ENCODE measurements around the gene LILRB5. TPM values are rescaled to one million over a fixed set of nuclear protein-coding genes. Genes with fewer than 3 reads are reported as not detected.

The LILRB5 gene
- 1 to 10 TPM; 3.1 to 6.6 TPM for total RNA-seq

DNA sequence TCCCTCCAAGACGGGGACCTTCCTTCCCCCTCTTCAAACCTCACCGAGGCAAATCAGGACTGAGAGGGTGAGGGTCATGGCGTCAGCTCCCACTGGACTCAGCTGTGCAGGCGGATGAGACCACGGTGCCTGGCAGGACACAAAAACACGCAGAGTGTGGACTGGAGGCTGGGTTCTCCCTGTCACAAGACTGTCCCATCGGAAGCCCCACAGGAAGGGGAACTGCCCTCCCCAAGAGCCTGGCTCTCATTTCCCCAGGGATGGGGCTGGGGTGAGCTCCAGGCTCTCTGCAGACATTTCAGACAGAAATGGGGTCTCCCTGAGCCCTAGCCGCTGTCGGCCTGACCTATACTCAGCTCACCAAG is at the start of gene LILRB5:
TSS of gene LILRB5 (minus strand) at position 158 of the 365 bp plus-strand sequence. CDS start at position 78, 80 bp downstream.
- no peak for TF ChIP-seq POLR2A (IDR thresholded peaks at IDR 0.05)
- TF ChIP-seq, protein P1, sequence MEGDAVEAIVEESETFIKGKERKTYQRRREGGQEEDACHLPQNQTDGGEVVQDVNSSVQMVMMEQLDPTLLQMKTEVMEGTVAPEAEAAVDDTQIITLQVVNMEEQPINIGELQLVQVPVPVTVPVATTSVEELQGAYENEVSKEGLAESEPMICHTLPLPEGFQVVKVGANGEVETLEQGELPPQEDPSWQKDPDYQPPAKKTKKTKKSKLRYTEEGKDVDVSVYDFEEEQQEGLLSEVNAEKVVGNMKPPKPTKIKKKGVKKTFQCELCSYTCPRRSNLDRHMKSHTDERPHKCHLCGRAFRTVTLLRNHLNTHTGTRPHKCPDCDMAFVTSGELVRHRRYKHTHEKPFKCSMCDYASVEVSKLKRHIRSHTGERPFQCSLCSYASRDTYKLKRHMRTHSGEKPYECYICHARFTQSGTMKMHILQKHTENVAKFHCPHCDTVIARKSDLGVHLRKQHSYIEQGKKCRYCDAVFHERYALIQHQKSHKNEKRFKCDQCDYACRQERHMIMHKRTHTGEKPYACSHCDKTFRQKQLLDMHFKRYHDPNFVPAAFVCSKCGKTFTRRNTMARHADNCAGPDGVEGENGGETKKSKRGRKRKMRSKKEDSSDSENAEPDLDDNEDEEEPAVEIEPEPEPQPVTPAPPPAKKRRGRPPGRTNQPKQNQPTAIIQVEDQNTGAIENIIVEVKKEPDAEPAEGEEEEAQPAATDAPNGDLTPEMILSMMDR (IDR thresholded peaks at IDR 0.05), result no peak
- ATAC-seq, result no peak
- WGBS, 2 donors, result 58 to 70% methylated on average over 3 to 9 of the region's 9 CpGs
- DNase-seq, result no peak
- Histone ChIP-seq H3K27me3 (no peaks in the 10 kb centered on the region), H3K4me3 (no peak within 1 kb of the TSS), H3K9me3 (no peaks in the 10 kb centered on the region), H3K4me1 (no peaks in the 10 kb centered on the region), H3K27ac (no peak within 1 kb of the TSS), H3K36me3 (replicated peaks in 1 of 2; ENCODE audit: insufficient read depth in 1 of 2, low read depth in 2 of 2) (no peaks in the 10 kb centered on the region)
- intact Hi-C loops (cut with DNase I), result no loop called here

DNA sequence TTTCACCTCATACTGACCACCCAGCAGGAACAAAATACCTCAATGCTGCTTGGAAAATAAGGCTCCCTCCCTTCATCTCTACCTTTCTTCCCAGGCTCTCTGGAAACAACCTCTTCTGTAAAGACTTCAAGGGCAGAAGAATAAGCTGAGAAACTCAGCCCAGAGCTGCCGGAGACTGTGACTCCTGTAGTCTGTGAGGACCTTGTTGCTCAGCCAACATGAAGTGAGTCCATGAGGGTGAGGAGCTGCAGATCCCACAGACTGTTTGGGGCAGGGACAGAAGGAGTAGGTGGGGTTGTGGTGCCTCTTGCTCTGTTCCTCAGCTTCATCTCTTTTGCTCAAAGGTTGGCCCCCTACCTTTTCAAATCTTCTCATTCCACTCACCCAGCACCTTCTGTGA is 48.1 kb upstream of the LILRB5 start:
- no peaks in the 10 kb centered on the region for H3K36me3 ChIP-seq (replicated peaks in 1 of 2; ENCODE audit: insufficient read depth in 1 of 2, low read depth in 2 of 2)
- no peak for ATAC-seq
- no peak overlapping the region for H3K27ac ChIP-seq
- TF ChIP-seq, protein P1 (IDR thresholded peaks at IDR 0.05), result no peak
- TF ChIP-seq POLR2A (IDR thresholded peaks at IDR 0.05), result no peak
- 42 to 90% methylated on average over 1 of the region's 1 CpG for WGBS, 2 donors
- no peaks in the 10 kb centered on the region for H3K4me1 ChIP-seq
- DNase-seq, result no peak
- intact Hi-C loops (cut with DNase I), result no loop called here
- peaks cover 0 to 8% of the 10 kb centered on the region in 2 donors for H3K27me3 ChIP-seq
- H3K4me3 ChIP-seq, result no peak overlapping the region
- no peaks in the 10 kb centered on the region for H3K9me3 ChIP-seq

DNA sequence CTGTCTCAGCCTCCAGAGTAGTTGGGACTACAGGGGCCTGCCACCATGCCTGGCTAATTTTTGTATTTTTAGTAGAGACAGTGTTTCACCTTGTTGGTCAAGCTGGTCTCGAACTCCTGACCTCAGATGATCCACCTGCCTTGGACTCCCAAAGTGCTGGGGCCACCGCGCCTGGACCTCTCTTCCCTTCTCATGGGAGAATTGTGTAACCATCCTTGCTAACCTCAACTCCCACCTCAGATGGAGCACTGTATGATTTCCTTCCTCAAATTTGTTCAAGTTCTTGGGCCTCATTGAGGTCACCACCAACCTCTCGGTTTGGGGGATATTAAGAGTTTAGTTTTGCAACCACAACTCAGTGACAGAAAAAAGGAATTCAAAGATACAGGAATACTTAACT is 45.2 kb upstream of the LILRB5 start:
- H3K36me3 ChIP-seq (replicated peaks in 1 of 2; ENCODE audit: insufficient read depth in 1 of 2, low read depth in 2 of 2), result no peaks in the 10 kb centered on the region

DNA sequence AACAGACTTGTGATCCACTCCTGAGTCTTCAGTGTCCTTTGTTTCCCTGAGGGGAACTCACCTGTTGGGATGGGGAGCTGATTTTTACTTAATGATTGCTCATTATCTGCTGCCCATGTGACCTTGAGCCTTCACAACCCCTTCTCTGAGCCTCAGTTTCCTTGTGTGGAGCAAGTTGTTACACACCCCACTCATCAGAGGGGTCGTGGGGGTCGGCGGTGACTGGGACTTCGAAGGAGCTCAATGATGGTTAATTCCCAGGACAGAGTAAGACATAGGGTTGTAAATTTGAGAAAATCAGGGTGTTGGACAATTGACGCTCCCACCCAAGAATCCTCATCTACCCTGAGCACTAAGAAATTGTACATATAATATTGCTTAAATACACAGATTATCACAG is 42.4 kb upstream of the LILRB5 start:
- no peaks in the 10 kb centered on the region for H3K9me3 ChIP-seq
- intact Hi-C loops (cut with DNase I), result no loop called here
- no peak for DNase-seq
- 70 to 75% methylated on average over 5 of the region's 5 CpGs for WGBS, 2 donors
- H3K36me3 ChIP-seq (replicated peaks in 1 of 2; ENCODE audit: insufficient read depth in 1 of 2, low read depth in 2 of 2), result no peaks in the 10 kb centered on the region
- TF ChIP-seq, protein P1 (IDR thresholded peaks at IDR 0.05), result no peak
- no peak for TF ChIP-seq POLR2A (IDR thresholded peaks at IDR 0.05)
- H3K4me1 ChIP-seq, result no peaks in the 10 kb centered on the region
- no peak overlapping the region for H3K27ac ChIP-seq
- no peaks in the 10 kb centered on the region for H3K27me3 ChIP-seq
- no peak for ATAC-seq
- H3K4me3 ChIP-seq, result no peak overlapping the region

More for the DNA sequence above, 45.2 kb upstream of the LILRB5 start:
- intact Hi-C loops (cut with DNase I), result no loop called here
- no peaks in the 10 kb centered on the region for H3K4me1 ChIP-seq
- no peaks in the 10 kb centered on the region for H3K9me3 ChIP-seq
- DNase-seq (peak in 1 of 4 donors; percentile 35), ATAC-seq (no peak)
- TF ChIP-seq, protein P1 (IDR thresholded peaks at IDR 0.05), result no peak
- no peak for TF ChIP-seq POLR2A (IDR thresholded peaks at IDR 0.05)
- H3K4me3 ChIP-seq, result no peak overlapping the region
- 44 to 54% methylated on average over 4 of the region's 4 CpGs for WGBS, 2 donors
- H3K27ac ChIP-seq, result no peak overlapping the region
- H3K27me3 ChIP-seq, result peaks cover 0 to 8% of the 10 kb centered on the region in 2 donors

DNA sequence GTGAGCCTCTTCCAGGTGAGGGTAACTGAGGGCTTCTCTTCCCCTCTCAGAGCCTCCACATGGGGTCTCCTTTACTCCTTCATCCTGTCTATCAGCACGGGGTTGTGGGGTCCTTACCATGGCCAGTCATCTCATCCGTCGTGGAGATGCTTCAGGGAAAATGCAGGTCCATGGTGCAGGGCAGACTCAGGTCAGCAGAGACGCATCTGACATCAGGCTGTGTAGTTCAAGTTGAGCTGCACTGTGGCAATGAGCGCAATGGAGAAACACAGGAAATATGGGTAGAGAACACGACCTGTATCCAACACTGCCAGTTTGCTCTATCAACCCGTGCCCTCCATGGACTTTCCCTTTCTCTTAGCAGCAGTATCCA is 42.0 kb upstream of the LILRB5 start:
- ATAC-seq (no peak), DNase-seq (no peak)
- H3K9me3 ChIP-seq, result no peaks in the 10 kb centered on the region
- intact Hi-C loops (cut with DNase I), result no loop called here
- H3K36me3 ChIP-seq (replicated peaks in 1 of 2; ENCODE audit: insufficient read depth in 1 of 2, low read depth in 2 of 2), result no peaks in the 10 kb centered on the region
- no peaks in the 10 kb centered on the region for H3K27me3 ChIP-seq
- no peak overlapping the region for H3K27ac ChIP-seq
- H3K4me1 ChIP-seq, result no peaks in the 10 kb centered on the region
- no peak overlapping the region for H3K4me3 ChIP-seq
- 36 to 41% methylated on average over 7 of the region's 7 CpGs for WGBS, 2 donors
- TF ChIP-seq, protein P1 (IDR thresholded peaks at IDR 0.05), result no peak
- no peak for TF ChIP-seq POLR2A (IDR thresholded peaks at IDR 0.05)

All from body of pancreas (tissue), 4 donors.